22Rv1 (cell line): ENCODE data around the gene PPP1R13B.
A peak's percentile ranks its signal among the peaks of the same experiment; 100 is the strongest.

ENCODE experiments used
- H3K27ac ChIP-seq: fragments of 450-650 bp; 2 replicates; pipeline ENCODE4 v1.5.1; 2017
- ZFX ChIP-seq: fragments of 450-650 bp; IDR thresholded peaks from 2 replicates; pipeline ENCODE4 v1.6.1; 2017; ENCODE audit warnings: antibody characterized with exemption, borderline replicate concordance
- TF ChIP-seq, protein P1 (sequence below): fragments of 450-650 bp; IDR thresholded peaks from 2 replicates; pipeline ENCODE4 v1.5.1; 2017; ENCODE audit warnings: mild to moderate bottlenecking

PPP1R13B gene

DNA sequence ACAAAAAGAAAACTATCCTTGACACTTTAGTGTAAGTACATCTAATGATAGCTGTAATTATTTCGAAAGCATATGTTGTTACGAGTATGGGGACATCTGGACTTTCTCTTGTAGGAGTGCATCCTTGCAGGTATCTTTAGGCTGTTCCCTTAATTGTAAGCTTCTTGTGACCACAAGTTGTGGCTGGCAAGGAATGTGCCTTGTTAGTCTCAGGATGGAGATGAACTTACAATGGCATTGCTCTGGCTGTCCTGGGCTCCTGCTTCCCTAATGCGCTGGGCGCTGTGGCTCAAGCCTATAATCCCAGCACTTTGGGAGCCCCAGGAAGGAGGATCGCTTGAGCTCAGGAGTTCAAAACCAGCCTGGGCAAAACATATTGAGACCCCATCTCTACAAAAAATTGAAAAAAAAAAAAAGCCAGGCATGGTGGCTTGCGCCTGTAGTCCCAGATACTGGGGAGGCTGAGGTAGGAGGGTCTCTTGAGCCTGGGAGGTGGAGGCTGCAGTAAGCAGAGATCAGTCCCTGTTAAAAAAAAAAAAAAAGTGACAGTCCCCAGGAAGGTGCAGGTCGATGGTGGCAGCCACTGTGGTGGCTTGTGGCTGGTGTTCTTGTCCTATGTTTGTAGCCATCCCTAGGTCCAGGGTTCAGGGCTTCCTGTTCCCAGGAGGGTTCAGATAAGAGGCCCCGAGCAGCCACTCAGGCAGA is 23.7 kb upstream of the PPP1R13B start:
- TF ChIP-seq ZFX, result no peak
- TF ChIP-seq, protein P1, sequence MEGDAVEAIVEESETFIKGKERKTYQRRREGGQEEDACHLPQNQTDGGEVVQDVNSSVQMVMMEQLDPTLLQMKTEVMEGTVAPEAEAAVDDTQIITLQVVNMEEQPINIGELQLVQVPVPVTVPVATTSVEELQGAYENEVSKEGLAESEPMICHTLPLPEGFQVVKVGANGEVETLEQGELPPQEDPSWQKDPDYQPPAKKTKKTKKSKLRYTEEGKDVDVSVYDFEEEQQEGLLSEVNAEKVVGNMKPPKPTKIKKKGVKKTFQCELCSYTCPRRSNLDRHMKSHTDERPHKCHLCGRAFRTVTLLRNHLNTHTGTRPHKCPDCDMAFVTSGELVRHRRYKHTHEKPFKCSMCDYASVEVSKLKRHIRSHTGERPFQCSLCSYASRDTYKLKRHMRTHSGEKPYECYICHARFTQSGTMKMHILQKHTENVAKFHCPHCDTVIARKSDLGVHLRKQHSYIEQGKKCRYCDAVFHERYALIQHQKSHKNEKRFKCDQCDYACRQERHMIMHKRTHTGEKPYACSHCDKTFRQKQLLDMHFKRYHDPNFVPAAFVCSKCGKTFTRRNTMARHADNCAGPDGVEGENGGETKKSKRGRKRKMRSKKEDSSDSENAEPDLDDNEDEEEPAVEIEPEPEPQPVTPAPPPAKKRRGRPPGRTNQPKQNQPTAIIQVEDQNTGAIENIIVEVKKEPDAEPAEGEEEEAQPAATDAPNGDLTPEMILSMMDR, result no peak
- peak overlapping the region; percentile 76 for H3K27ac ChIP-seq

DNA sequence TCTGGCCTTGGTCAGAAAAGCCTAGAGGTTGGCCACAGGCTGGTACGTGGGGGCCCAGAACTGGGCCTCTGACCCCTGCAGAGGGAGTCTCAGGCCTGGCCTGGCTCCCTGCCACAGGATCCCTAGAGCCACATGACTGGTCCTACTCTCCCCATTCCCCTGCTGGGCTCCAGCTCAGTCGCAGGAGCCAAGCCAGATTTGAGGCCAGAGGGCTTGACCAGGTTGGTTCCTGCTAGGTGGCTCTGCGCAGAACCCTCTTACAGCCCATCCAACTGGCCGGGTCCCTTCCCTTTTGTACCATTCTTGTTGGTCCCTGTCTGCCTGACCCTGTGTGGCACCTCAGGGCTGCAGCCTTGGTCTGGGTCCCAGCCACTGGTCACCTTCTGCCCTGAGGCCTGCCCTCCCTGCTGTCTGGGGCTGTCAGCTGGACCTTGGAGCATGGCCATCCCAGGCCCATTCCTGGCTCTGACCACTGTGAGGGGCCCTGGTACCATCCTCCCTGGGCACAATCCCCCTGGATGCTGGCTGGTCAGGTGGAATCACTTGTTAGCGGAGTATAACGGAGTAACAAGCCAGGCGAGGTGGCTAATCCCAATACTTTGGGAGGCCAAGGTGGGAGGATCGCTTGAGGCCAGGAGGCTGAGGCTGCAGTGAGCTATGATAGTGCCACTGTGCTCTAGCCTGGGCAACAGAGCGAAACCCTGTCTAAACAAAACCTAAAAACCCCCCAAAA is 22.9 kb upstream of the PPP1R13B start:
- no peak overlapping the region for H3K27ac ChIP-seq
- TF ChIP-seq, protein P1, result no peak
- no peak for TF ChIP-seq ZFX

DNA sequence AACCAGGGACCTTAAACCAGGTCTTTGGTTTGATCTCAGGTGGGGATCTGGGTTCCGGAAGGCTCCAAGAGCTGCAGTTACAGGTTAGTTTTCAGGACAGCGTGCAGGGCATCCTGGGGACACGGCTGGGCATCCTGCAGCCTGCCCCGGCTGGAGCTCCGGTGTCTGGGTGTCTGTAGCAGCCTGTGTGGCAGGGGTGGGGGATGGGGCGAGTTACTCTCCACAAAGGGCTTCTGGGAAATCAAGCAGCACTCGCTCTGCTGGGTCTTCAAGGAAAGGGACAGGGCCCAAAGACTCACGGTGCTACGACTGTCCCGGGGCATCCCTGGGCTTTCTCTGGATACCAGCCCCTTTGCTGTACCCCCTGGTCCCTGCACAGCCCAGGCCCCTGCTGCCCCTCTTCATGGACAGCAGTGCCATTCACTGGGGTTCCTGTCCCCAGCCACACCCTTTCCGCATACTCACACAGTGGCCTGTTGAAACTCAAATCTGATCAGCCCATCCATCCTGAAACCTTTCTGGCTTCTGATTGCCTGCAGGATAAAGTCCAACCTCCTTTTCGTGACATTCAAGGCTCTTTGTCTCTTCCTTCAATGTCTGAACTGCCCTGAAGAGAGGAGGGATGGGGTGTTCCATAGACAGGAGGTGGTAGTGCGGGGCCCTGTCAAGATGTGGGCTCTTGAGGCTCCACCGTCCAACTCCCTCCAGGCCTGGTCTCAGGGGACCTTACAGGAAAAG is 22.2 kb upstream of the PPP1R13B start:
- H3K27ac ChIP-seq, result no peak overlapping the region
- TF ChIP-seq, protein P1, result no peak
- no peak for TF ChIP-seq ZFX

DNA sequence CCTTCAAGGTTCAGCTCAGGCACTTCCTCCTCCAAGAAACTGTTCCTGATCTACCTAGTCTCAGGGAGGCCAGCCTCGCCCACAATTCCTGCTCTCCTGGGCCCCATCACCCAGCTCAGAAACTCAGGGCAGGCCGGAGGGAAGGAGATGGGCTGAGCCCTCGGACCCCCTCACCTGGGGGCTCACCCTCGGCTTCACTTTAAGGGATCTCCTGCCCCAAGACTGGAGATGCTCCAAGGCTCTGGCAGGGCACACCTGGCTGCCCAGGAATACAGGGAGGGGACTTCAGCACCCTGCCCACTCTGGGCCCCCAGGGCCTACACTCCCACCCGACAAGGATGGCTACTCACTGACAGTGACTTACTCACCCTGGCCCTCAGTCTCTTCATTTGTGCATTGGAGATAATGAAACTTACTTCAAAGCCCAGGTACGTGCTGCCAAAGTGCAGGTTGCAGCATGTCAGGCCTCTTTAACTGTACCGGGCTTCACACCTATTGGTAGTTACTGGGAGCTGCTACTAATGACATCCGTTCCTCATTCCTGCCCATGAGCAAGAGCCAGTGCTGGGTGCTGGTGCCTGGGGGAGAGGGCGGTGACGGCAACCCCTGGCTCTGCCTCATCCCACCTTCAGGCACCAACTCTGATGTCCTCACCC is 21.0 kb upstream of the PPP1R13B start:
- peak overlapping the region; percentile 57 for H3K27ac ChIP-seq
- TF ChIP-seq ZFX, result no peak
- TF ChIP-seq, protein P1, result no peak

DNA sequence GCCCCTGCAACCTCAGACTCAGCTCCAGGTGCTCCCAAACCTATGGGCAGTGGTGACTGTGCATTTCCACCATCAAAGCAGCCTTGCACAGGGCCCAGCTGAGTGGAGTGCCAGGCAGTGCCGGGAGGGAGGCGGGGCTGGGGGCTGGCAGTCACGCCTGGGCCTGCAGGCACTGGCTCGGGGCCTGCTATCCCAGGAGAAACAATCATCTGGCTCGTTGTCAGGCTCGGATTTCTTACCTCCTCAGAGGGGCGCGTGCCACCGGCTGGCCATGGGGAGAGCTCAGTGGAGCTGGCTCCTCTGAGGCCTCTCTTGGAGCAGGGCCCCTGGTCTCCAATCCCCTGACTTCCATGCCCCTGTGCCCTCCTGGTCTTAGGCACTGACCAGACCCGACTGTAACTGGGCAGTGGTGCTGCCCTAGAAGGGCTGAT is 20.2 kb upstream of the PPP1R13B start:
- H3K27ac ChIP-seq, result peak overlapping the region; percentile 57
- TF ChIP-seq, protein P1, result no peak
- TF ChIP-seq ZFX, result no peak

DNA sequence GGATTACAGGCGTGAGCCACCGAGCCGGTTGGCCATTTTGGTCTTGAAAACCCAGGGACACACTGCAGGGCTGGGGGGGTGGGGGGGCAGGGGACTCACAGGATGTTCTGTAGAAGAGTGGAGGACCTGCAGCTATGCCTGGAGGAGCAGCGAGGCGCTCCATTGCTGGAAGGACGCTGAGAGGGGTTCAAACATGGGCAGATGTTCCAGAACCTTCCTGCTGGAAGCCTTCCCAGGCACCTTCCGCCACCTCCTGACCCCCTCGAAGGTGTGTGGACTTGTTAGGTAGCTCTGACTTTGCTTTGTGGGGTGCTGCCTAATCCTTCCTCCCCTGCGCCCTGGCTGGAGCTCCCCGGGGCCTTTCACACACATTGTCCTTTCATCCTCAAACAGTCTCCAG is 19.6 kb upstream of the PPP1R13B start:
- no peak for TF ChIP-seq ZFX
- TF ChIP-seq, protein P1, result no peak
- peak overlapping the region; percentile 57 for H3K27ac ChIP-seq
